IPS-20b (cell line): ENCODE results near the gene CNIH4.

Source experiments
- H3K27ac ChIP-seq: one replicate; pipeline ENCODE4 v1.5.1; 2013; ENCODE audit warnings: low read length
- H3K27me3 ChIP-seq: 2 replicates; pipeline ENCODE4 v1.6.1; 2013; ENCODE audit warnings: mild to moderate bottlenecking, low read length, inconsistent platforms; ENCODE audit not compliant: insufficient read depth
- H3K36me3 ChIP-seq: 2 replicates; pipeline ENCODE4 v1.6.1; 2013; ENCODE audit warnings: low read depth, mild to moderate bottlenecking, inconsistent platforms, low read length, moderate library complexity; ENCODE audit not compliant: insufficient read depth
- H3K4me1 ChIP-seq: 2 replicates; pipeline ENCODE4 v1.6.1; 2013; ENCODE audit warnings: mild to moderate bottlenecking, control low read depth, inconsistent platforms, low read length, moderate library complexity; ENCODE audit not compliant: insufficient read depth
- H3K4me3 ChIP-seq: 2 replicates; pipeline ENCODE4 v1.5.1; 2013; ENCODE audit warnings: mild to moderate bottlenecking, low read length, inconsistent platforms
- H3K9ac ChIP-seq: 2 replicates; pipeline ENCODE4 v1.6.1; 2013; ENCODE audit warnings: low read depth, mild to moderate bottlenecking, inconsistent platforms, low read length, moderate library complexity
- H3K9me3 ChIP-seq: 2 replicates; pipeline ENCODE4 v1.6.1; 2013; ENCODE audit warnings: mild to moderate bottlenecking, low read depth, low read length, inconsistent platforms; ENCODE audit not compliant: insufficient read depth

The CNIH4 gene

DNA sequence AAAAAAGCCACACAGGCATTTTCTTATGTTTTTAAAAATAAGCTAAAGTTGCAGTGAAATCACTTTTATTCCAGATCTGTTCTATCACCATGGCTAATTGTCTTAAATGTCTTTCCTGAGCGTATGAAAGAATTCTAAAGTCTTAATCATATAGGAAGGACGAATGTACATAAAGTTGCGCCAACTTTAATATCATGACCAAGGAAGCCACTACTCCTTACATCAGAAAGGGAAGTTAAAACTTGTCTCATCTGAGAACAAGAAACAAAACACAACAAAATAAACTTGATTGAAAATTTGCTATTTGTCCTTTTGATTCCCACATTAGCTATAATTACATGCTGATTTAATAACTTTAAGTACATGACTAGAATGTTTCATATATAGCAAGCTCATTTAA is 26.5 kb downstream of the CNIH4 start:
- H3K36me3 ChIP-seq = peaks cover 46% of the 10 kb centered on the region
- H3K9me3 ChIP-seq = no peaks in the 10 kb centered on the region
- H3K27ac ChIP-seq = no peak overlapping the region
- no peaks in the 10 kb centered on the region for H3K27me3 ChIP-seq
- H3K4me1 ChIP-seq = no peaks in the 10 kb centered on the region
- H3K4me3 ChIP-seq = no peak overlapping the region
- no peak overlapping the region for H3K9ac ChIP-seq

DNA sequence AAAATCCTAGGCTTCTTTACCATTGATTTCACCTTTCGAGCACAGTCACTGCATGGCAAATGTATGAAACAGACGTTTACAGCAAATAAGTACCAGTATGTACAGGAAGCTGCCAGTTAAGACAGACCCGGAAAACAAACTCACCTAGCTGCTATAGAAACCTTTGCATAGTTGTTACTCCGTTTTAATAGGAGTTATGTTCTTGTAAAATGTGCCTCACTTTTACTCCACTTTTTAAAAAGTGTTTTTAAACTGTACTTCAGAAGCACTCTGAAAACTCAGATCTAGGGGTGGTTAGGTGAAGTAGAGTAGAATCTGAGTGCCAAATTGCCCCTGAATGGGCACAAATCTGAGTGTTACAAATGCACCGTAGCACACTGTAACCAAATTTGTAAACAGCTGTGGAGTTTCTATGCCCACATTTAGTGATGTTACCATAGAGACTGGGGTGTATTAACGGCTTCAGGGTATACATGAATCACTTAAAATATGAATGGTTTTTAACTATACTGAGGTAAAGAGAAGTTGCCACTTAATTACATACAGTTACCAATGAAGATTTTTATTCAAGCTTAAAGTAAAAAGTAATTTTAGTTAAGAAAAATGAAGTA is 30.7 kb downstream of the CNIH4 start:
- peaks cover 74% of the 10 kb centered on the region for H3K36me3 ChIP-seq
- H3K9ac ChIP-seq = no peak overlapping the region
- no peak overlapping the region for H3K27ac ChIP-seq
- H3K4me1 ChIP-seq = no peaks in the 10 kb centered on the region
- H3K4me3 ChIP-seq = no peak overlapping the region
- no peaks in the 10 kb centered on the region for H3K27me3 ChIP-seq
- H3K9me3 ChIP-seq = no peaks in the 10 kb centered on the region

DNA sequence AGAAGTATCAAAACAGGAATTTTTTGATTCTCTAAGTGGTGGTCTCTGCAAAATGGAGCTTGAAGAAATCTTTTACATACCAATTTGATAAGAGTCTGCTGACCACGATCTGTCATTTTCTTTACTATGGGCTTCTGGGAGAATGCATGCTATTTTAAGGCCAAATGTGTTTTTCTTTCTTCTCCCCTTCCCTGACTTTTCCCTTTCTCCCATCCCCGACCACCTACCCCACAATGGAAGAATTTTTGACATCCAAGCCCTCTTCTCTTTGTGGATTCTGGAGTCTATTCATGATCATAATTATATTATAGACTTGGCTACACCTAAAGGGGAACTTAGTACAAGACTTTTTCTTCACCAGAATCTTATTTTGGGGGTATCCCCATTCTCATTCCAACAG is 31.3 kb downstream of the CNIH4 start:
- Histone ChIP-seq H3K36me3 (peaks cover 80% of the 10 kb centered on the region), H3K9me3 (no peaks in the 10 kb centered on the region), H3K4me1 (no peaks in the 10 kb centered on the region), H3K4me3 (no peak overlapping the region), H3K9ac (no peak overlapping the region), H3K27ac (no peak overlapping the region), H3K27me3 (no peaks in the 10 kb centered on the region)

DNA sequence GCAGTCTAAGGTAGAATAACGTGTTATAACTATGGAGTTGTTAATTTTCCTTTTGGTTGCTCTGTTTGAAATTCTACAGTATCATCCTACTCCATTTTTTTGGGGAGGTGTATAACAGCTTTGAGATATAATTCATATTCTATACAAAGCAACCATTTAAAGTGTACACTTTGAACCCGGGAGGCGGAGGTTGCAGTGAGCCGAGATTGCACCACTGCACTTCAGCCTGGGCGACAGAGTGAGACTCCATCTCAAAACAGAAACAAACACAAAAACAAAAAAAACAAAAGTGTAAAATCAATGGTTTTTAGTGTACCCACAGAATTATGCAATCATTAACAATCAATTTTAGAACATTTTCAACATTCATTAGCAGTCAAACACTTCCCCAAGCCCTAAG is 33.8 kb downstream of the CNIH4 start:
- Histone ChIP-seq H3K36me3 (peaks cover 98% of the 10 kb centered on the region), H3K4me3 (no peak overlapping the region), H3K27me3 (no peaks in the 10 kb centered on the region), H3K27ac (no peak overlapping the region), H3K9me3 (no peaks in the 10 kb centered on the region), H3K4me1 (no peaks in the 10 kb centered on the region), H3K9ac (no peak overlapping the region)

DNA sequence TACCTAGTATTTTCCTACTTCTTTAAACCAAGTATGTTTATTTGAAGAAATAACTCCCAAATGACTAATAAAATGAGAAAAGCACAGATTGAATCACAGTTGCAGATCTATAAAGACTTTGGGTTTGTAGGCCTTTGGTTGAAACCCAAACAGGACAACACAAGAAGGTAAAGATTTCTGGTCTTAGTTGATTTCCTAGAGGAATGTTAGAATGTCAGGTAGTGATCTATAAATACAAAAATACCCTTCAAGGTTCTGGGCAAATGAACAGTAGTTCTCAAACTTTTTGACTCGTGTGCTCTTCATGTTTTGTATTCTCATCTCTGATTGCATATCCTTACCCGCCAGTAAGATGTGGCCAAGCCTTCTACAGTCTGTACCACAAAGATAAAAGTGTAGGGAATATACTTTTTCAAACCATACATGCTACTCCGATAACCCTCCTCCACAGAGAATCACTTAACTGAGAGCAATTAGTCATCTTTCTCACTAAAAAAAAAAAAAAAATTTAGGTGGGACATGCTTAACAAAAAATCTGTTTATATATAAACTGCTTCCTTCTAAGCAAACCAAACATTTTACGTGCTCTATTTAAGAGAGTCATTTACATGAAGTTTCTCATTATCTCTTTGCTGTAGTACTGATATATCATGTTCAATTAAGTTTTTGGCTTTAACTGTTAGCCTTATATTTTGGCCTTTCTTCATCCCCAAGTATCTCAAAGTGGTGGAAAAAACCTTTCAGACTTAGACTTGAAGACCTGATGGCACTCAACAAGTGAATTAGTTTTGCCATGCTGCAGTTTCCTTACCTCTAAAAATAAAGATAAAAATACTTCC is 36.0 kb downstream of the CNIH4 start:
- no peaks in the 10 kb centered on the region for H3K4me1 ChIP-seq
- H3K27ac ChIP-seq = no peak overlapping the region
- H3K27me3 ChIP-seq = no peaks in the 10 kb centered on the region
- H3K9me3 ChIP-seq = no peaks in the 10 kb centered on the region
- no peak overlapping the region for H3K9ac ChIP-seq
- no peak overlapping the region for H3K4me3 ChIP-seq
- peaks cover 98% of the 10 kb centered on the region for H3K36me3 ChIP-seq

DNA sequence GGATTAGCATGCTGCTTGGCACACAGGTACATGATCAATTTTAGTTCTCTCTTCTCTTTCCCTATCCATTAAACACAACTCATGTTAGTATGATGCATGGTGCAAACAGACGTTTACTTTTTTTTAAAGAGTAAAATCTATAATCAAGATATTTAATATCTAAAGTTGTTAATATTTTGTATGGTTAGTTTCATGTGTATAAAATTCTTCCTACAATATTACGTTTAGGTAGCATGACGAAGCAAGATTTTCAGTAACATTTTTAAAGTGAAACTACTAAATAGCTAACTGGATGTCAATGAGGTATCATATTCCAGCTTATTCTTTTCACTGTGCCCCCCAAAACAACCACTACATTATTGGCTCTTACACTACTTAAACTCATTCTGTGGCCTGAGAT is 36.6 kb downstream of the CNIH4 start:
- H3K9me3 ChIP-seq = no peaks in the 10 kb centered on the region
- no peak overlapping the region for H3K9ac ChIP-seq
- no peaks in the 10 kb centered on the region for H3K27me3 ChIP-seq
- H3K4me1 ChIP-seq = no peaks in the 10 kb centered on the region
- no peak overlapping the region for H3K27ac ChIP-seq
- peaks cover 98% of the 10 kb centered on the region for H3K36me3 ChIP-seq
- H3K4me3 ChIP-seq = no peak overlapping the region

DNA sequence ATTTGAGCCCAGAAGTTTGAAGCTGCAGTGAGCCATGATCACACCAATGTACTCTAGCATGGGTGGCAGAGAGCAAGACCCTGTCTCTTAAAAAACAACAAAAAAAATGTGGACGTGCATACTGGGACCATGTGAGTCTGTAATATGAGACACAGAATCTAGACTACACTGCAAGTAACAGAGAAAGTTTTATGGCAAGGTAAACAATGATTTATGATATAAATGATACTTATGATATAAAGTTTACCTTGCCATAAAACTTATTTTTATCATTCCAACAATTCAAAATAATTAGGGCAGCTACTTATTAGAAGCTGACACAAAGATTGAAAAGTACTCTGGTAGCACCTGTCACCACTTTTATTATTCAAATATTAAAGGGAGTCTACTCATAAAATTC is 43.2 kb downstream of the CNIH4 start:
- Histone ChIP-seq H3K27me3 (no peaks in the 10 kb centered on the region), H3K4me1 (no peaks in the 10 kb centered on the region), H3K27ac (no peak overlapping the region), H3K36me3 (peaks cover 98% of the 10 kb centered on the region), H3K9me3 (no peaks in the 10 kb centered on the region), H3K4me3 (no peak overlapping the region), H3K9ac (no peak overlapping the region)

DNA sequence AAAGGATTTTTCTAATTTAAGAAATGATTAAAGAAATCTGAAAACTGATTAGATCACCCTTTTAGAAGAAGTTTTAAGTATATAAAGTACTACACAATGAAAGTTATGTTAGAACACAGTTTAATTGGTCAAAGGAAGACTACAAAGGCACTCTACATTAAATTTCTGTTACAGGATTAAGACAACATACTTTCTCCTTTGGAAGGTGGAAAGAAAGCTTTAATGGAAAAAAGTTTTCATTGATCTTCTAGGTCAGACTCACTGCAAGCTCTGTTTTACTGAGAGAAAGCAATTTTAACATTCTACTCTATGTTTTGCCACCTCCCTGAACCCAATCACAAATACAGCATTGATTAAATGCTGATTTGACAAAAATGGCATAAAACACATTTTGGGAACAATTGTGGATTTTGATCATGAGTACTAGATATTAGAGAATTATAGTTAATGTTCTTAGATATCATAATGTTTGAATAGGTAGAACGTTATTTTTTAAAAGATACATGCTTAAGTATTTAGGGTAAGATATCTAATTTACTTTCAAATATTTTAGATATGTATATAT is 45.9 kb downstream of the CNIH4 start:
- Histone ChIP-seq H3K9ac (no peak overlapping the region), H3K36me3 (peaks cover 91% of the 10 kb centered on the region), H3K4me1 (no peaks in the 10 kb centered on the region), H3K27me3 (no peaks in the 10 kb centered on the region), H3K27ac (no peak overlapping the region), H3K9me3 (no peaks in the 10 kb centered on the region), H3K4me3 (no peak overlapping the region)

DNA sequence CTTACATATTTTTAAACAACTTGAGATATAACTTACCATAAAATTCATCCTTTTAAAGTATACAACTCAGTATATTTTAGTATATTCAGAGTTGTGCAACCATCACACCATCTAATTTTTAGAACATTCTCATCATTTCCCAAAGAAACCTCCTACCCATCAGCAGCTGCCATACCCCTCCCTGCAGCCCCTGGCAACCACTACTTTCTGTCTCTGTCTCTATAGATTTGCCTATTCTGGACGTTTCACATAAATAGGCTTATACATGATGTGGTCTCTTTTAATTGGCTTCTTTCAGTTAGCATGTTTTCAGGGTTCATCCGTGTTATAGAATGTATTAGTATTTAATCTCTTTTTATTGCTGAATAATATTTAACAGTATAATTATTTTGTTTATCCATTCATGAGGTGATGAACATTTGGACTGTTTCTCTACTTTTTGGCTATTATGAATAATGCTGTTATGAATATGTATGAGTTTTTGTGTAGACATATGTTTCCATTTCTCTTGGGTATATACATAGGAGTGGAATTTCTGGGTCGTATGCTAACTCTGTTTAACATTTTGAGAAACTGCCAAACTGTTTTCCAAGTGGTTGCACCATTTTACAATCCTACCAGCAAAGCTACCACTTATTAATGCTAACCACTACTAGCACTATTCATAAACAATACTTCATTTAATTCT is 48.4 kb downstream of the CNIH4 start:
- H3K27ac ChIP-seq = no peak overlapping the region
- H3K9ac ChIP-seq = no peak overlapping the region
- H3K4me3 ChIP-seq = no peak overlapping the region
- H3K4me1 ChIP-seq = no peaks in the 10 kb centered on the region; the same call in 1 of the 2 replicates
- H3K27me3 ChIP-seq = no peaks in the 10 kb centered on the region
- H3K9me3 ChIP-seq = no peaks in the 10 kb centered on the region
- H3K36me3 ChIP-seq = peaks cover 90% of the 10 kb centered on the region

DNA sequence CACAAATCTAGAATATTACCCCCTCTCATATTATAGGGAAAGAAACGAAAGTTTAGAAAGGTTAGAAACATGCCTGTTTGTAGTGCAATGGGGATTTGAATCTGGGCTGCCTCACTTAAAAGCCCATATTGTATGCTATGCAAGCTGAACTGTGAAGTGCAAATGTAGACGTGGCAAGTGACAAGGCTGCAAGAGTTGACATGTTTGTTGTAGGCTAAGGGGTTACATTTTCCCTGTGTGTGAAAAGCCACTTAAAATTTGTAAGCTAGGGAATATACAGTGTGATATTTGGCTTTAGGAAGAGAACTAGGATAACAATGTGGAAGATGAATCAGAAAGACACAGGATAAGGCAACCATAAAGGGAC is 48.9 kb downstream of the CNIH4 start:
- H3K9ac ChIP-seq = no peak overlapping the region
- H3K27me3 ChIP-seq = no peaks in the 10 kb centered on the region
- H3K36me3 ChIP-seq = peaks cover 90% of the 10 kb centered on the region

DNA sequence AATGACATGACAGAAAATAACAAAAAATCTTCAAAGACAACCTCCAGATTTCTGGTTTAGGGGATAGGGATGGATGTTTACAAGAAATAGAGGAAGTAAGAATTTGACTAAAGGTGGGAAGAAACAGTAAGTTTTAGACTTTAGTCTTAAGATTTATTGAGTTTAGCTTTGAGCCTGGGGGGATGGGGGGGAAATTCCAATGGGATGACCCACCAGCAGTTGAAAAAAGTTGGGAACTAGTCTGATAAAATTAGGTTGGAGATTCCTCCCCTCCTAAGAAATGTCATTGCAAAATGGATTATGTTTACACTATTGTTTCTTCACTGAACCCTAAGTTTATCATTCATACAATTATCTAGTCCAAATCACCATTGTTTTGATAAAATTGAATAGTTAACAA is 49.5 kb downstream of the CNIH4 start:
- Histone ChIP-seq H3K36me3 (peaks cover 90% of the 10 kb centered on the region), H3K9ac (no peak overlapping the region), H3K4me1 (no peaks in the 10 kb centered on the region; the same call in 1 of the 2 replicates), H3K27me3 (no peaks in the 10 kb centered on the region), H3K27ac (no peak overlapping the region), H3K9me3 (no peaks in the 10 kb centered on the region), H3K4me3 (no peak overlapping the region)

More for the DNA sequence above, 48.9 kb downstream of the CNIH4 start:
- no peak overlapping the region for H3K4me3 ChIP-seq
- H3K4me1 ChIP-seq = no peaks in the 10 kb centered on the region; the same call in 1 of the 2 replicates
- H3K9me3 ChIP-seq = no peaks in the 10 kb centered on the region
- H3K27ac ChIP-seq = no peak overlapping the region
